Measurements from ENCODE around the gene PPP6R2.

DNA sequence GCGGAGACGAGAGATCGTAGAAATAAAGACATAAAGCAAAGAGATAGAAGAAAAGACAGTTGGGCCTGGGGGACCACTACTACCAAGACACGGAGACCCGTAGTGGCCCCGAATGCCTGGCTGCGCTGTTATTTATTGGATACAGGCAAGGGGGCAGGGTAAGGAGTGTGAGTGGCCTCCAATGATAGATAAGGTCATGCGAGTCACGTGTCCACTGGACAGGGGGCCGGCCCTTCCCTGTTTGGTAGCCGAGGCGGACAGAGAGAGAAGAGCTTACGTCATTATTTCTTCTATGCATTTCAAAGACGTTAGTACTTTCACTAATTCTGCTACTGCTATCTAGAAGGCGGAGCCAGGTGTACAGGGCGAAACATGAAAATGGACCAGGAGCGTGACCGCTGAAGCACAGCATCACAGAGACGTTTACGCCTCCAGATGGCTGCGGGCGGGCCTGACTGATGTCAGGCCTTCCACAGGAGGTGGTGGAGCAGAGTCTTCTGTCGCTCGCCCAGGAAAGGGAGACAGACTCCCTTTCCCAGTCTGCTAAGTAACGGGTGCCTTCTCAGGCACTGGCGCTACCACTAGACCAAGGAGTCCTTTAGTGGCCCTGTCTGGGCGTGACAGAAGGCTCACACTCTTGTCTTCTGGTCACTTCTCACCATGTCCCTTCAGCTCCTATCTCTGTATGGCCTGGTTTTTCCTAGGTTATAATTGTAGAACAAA lies 24.8 kb downstream of the PPP6R2 start:
- TF ChIP-seq, protein P1, sequence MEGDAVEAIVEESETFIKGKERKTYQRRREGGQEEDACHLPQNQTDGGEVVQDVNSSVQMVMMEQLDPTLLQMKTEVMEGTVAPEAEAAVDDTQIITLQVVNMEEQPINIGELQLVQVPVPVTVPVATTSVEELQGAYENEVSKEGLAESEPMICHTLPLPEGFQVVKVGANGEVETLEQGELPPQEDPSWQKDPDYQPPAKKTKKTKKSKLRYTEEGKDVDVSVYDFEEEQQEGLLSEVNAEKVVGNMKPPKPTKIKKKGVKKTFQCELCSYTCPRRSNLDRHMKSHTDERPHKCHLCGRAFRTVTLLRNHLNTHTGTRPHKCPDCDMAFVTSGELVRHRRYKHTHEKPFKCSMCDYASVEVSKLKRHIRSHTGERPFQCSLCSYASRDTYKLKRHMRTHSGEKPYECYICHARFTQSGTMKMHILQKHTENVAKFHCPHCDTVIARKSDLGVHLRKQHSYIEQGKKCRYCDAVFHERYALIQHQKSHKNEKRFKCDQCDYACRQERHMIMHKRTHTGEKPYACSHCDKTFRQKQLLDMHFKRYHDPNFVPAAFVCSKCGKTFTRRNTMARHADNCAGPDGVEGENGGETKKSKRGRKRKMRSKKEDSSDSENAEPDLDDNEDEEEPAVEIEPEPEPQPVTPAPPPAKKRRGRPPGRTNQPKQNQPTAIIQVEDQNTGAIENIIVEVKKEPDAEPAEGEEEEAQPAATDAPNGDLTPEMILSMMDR (IDR thresholded peaks at IDR 0.05), result no peak
- TF ChIP-seq POLR2A (IDR thresholded peaks at IDR 0.05), result no peak
